HG02970 (cell line): ENCODE data around the gene PRKD1.
"Not testable (repeated sequence)": the region's sequence is repeated elsewhere in the genome, so short reads cannot be mapped to it uniquely, and the experiment has no call there.

Experiments used
- ATAC-seq: cut with Tn5 transposase; IDR thresholded peaks from one replicate; pipeline ENCODE4 v1.9.1; 2021; ENCODE audit warnings: mild to moderate bottlenecking, moderate library complexity, moderate number of reproducible peaks; ENCODE audit not compliant: unreplicated experiment, low FRiP score

Gene PRKD1

DNA sequence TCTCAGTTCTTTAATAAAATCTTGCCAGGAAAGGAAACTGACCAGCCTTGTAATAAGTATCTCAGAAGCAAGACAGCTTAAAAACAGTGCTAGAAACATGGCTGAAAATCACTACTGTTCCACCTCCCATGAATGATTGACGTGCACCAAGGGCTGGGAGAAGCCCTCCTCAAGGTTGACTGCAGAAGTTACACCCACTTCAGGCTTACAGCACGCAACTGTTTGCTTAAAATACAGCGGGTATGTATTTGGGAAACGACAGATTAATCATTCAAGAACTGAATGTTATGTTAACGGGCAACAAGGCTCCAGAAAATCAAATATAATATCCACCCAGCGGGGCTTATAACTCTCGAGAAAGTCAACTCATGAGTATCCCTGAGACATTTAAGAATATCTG lies 22.1 kb downstream of the PRKD1 start:
- no peak for ATAC-seq

DNA sequence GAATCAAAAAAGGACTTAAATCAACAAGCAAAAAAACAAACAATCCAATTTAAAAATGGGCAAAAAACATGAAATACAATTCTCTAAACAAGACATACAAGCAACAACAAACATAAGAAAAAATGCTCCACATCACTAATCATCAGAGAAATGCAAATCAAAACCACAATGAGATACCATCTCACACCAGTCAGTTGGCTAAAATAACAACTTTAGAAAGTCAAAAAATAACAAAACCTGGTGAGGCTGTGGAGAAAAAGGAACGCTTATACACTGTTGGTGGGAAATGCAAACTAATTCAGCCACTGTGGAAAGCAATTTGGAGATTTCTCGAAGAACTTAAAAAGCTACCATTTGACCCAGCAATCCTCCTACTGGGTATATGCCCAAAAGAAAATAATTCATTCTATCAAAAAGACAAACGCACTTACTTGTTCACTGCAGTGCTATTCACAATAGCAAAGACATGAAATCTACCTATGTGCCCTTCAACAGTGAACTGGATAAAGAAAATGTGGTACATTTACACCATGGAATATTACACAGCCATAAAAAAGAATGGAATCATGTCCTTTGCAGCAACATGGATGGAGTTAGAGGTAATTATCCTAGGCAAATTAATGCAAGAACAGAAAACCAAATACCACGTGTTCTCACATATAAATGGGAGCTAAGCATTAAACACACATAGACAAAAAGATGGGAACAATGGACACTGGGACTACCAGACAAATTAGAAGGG lies 26.9 kb downstream of the PRKD1 start:
- ATAC-seq: no peak

DNA sequence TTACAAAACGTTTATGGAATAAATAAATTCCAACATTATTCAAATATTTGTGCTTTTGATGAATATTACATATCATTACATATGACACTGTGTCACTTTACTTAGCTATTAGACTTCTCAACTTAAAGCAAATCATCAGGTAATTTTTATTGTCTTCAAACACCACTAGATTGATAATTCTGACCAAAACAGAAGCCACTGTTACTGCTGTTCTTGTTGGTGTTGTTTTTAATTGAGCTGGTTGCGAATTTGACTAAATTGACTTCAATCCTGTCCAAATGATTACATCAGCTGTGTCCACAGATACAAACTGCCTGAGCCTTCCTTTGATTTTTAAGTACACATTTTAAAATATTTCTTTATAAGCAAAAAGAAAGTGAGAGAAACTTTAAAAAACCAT lies 29.2 kb downstream of the PRKD1 start:
- ATAC-seq: no peak

DNA sequence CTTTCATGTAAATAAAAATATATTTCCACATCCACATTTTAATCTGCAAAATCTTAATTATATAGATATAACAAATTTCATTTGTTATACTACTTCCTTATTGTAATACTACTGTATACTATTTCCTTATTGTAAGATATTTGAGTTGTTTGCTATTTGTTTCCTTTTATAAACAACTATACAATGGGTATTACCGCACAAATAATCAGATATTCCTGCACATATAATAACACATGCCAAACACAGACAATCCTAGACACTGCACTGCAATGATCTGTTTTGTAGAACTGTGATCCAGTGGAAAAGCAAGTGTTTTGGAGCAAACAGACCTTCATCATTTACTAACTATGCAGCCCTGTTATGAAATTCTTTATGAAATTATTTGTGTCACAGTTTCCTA lies 30.5 kb downstream of the PRKD1 start:
- ATAC-seq: no peak

DNA sequence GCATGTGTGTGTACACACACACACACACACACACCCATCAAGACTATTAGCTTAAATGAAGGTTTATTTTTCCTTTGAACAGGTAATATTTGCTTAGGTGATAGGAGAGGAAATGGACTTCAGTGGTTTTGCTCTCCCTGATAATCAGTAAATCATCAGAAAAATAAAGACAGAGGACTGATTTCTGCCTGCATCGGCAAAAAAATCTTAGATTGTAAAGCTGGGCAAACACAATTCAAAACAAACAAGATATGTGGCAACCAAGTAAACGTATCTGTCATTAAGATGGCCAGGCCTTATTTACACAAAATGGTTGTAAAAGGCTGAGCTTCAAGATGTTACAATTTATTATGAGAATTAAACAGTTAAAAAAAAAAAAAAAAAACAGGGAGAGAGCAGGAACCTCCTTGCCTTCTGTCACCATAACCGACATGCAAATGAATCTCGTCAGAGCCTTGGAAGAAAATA lies 31.3 kb downstream of the PRKD1 start:
- ATAC-seq: no peak

DNA sequence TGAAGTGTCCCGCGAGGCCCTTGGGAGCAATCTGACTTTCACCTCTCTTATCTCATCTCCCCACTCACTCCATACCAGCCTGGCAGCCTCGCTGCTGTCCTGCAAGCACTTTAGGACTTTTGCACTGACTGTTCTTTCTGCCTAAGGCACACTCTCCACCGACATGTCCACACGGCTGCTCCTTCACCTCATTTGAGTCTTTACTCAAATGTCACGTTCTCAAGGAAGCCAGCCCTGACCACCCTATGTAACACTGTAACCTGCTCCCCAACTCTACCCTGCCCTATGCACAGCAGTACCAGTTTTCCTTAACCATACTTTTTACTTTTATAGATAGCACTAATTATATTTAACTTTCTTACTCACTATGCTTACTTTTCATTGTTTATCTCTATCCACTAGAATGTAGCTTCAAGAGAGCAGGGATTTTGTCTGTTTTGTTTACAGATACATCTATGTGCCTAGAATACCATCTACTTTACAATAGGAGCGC lies 32.0 kb downstream of the PRKD1 start:
- ATAC-seq: no peak

DNA sequence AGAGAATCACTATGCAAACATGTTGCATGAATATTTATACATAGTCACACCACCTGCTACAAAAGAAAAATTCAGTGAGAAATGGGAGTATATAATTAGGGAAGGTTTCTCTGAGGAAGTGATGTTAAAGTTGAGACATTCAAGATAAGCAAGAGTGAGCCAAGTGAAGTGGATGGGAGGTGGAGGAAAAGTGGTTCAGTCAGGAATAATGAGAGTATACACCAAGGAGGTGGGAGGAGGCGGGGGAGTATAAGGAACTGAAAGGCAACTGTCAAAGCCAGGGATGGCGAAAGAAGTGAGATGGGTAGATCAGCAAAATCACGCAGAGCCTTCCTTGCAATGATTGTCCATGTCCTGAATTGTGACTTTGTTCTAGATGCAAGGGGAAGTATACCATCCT lies 33.7 kb downstream of the PRKD1 start:
- ATAC-seq: no peak

DNA sequence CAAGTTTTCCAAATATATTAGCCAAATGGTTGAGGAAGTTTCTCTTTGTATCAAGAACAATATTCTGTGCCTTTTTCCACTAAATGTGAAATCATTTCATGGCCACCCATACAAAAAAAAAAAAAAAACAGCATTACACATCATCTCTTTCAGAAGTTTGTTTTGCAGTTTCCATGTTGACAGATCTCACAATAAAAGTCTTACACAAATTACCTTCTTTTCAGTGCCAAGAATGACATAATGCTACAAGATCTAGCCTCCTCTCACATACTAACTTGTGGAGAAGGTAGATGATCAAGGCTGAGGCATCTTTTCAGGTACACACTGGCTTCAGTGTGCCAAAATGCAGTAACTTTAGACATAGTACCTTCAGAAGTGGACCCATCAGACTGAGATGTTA lies 35.3 kb downstream of the PRKD1 start:
- ATAC-seq: no peak

GRCh38 chr14:29885988-29886387 lies 41.7 kb downstream of the PRKD1 start:
- ATAC-seq: no peak

- ATAC-seq: no peak
Measured at GRCh38 chr14:29868000-29868399, 59.6 kb downstream of the PRKD1 start.

GRCh38 chr14:29865299-29865698 lies 62.3 kb downstream of the PRKD1 start:
- ATAC-seq: no peak

GRCh38 chr14:29861996-29862395 lies 65.7 kb downstream of the PRKD1 start:
- ATAC-seq: no peak

DNA sequence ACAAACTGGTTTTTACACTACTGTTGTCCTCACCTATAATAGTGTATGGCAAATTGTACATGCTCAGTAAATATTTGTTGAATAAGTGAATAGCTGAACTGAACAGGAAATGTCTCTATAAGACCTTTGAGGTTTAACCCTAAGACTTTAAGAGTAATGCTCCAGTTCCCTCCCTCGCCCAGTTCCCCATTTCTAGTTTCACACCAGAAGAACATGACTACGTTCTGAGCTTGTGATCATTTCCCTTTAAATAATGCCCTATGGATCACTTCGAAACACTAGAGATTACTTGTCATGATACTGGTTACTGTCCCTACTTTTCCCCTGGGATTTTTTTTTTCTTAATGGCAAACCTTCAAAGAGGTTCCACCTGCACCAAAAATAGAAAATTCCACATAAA lies 69.3 kb downstream of the PRKD1 start:
- ATAC-seq: peak; percentile 80

DNA sequence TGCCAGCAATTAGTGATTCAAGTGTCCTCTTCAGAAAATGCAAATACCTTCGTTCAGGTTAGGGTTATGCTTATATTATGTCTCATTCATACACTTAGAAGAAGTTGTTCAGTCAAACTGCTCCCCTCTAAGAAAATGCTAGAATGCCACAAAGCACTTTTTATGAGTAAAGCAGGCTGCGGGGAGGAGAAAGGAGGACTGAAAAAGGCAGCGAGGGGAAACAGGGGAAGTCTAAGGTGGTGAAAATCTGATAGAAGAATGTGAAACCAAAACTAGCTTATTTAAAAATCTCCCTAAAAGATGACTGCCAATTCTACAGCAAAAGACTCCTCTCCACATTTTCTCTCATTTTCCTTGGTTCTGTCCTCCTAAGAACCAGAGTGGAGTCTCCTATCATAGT lies 70.1 kb downstream of the PRKD1 start:
- ATAC-seq: peak; percentile 80

GRCh38 chr14:29856516-29856915 lies 71.1 kb downstream of the PRKD1 start:
- ATAC-seq: no peak

- ATAC-seq: not testable (repeated sequence)
Measured at GRCh38 chr14:29853691-29854090, 74.0 kb downstream of the PRKD1 start.

GRCh38 chr14:29853272-29853671 lies 74.4 kb downstream of the PRKD1 start:
- no peak for ATAC-seq

- no peak for ATAC-seq
Measured at GRCh38 chr14:29851397-29851796, 76.2 kb downstream of the PRKD1 start.

GRCh38 chr14:29847056-29847380 lies 80.6 kb downstream of the PRKD1 start:
- ATAC-seq: no peak

- ATAC-seq: peak; percentile 64
Measured at GRCh38 chr14:29846339-29847055, 81.2 kb downstream of the PRKD1 start.

- ATAC-seq: no peak
Measured at GRCh38 chr14:29843981-29844380, 83.7 kb downstream of the PRKD1 start.

GRCh38 chr14:29842228-29842627 lies 85.4 kb downstream of the PRKD1 start:
- no peak for ATAC-seq
